Fibroblast of the aortic adventitia (primary cell): Measurements from ENCODE around the gene SLC35A1. TPM values are rescaled to one million over a fixed set of nuclear protein-coding genes. Genes with fewer than 3 reads are reported as not detected.
A peak's percentile ranks its signal among the peaks of the same experiment; 100 is the strongest.

Experiments used
- DNase-seq: peaks from one replicate; pipeline ENCODE4 v3.0.0-alpha.2; 2010; ENCODE audit warnings: low read depth
- H3K4me3 ChIP-seq: 2 replicates; pipeline ENCODE4 v1.5.1; 2011; ENCODE audit warnings: low read depth, mild to moderate bottlenecking, control low read depth, low read length, moderate library complexity
- CTCF ChIP-seq: IDR thresholded peaks from 2 replicates; pipeline ENCODE4 v1.5.1; 2011; ENCODE audit warnings: mild to moderate bottlenecking, low read length, control low read depth, inconsistent platforms; ENCODE audit not compliant: insufficient read depth
- total RNA-seq: library from RNA; depleted of rRNA; stranded (reverse); fragments of >200 nt; gene quantifications from 2 replicates; pipeline ENCODE4 v1.2.3, GENCODE V29; 2012; ENCODE audit warnings: low replicate concordance

Gene SLC35A1
- total RNA-seq, 1 donor, result 17.1 TPM

DNA sequence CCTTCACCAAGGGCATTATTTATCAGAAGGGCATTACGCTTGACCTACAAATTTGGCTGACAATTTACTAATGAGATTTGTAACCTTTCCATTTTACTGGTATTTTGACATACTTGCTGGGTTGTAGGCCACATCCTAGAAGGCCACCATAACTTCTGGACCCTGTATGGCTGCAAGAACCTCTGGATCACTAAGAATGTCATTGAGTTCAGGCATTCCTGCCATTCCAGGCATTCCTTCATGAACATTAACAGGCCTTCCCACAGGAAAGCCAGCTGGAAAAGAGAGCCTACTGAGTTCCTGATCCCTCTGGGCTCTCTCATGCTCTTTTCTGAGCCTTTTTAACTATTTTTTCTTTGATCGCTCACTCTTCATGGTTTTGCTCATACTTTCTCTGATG, 28.4 kb upstream of the SLC35A1 start:
- DNase-seq, result no peak
- no peak overlapping the region for H3K4me3 ChIP-seq
- TF ChIP-seq CTCF, result no peak

- no peak for TF ChIP-seq CTCF
- DNase-seq, result no peak
- H3K4me3 ChIP-seq, result no peak overlapping the region
Observed at GRCh38 chr6:87465051-87465450, 7.7 kb upstream of the SLC35A1 start.

GRCh38 chr6:87473419-87473903, 687 bp downstream of the SLC35A1 start:
- DNase-seq, result peak; percentile 57
- H3K4me3 ChIP-seq, result peak overlapping the region; percentile 95
- TF ChIP-seq CTCF, result peak; percentile 6

DNA sequence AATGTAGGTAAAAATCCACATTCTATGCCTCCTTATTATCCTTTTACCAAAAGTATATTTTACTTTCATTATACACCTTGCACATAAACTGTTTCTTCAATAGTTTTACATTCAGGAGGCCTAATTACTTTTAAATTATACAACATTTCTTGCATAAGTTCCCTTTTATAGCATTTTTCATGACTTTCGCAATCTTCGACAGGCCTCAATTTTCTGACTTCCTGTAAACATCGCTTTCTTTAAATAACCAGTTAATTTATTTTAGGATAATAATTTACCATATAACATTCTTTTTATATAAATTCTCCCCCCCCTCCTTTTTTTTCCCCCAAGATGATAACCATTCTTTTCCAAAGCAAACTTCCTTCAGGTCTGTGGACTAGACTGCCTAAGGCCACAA, 9.2 kb downstream of the SLC35A1 start:
- TF ChIP-seq CTCF, result no peak
- H3K4me3 ChIP-seq, result no peak overlapping the region
- DNase-seq, result no peak

DNA sequence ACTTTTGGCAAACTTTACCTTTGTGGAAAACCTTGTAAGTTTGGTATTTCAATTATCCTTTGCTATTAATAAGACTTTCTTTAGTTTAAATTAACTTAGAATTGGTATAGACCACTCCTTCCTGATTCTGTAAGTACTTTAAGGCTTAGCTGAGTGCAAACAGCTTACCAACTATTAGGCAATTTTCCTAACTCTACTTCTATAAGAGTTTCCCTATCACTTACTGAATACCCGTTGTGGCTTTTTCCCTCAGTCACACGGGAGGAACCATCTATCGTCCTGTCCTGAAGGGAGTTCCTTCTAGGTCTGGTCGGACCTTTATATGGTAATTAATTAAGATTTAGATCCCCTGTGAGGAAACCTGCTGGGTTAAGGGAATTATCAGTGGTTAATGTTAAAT, 9.6 kb downstream of the SLC35A1 start:
- no peak for TF ChIP-seq CTCF
- no peak for DNase-seq
- H3K4me3 ChIP-seq, result no peak overlapping the region

DNA sequence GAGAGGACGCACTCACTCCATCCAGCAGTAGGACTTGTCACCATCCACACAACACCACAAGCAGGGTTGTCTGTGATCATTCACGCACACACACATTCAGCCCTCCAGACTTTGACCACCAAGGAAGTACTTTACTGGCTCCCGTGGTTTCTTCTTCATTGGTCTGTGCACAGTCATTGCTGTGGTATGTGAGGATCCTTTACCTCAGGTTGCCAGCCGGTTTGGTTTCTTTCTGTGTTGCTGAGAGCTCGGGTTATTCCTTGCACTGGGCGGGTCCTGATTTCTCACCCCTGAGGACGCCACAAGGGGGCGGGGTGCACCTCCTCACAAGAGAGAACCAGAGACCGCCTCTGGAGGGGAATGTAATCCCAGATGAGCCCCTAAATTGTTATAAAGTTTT, 11.2 kb downstream of the SLC35A1 start:
- DNase-seq, result no peak
- TF ChIP-seq CTCF, result no peak

DNA sequence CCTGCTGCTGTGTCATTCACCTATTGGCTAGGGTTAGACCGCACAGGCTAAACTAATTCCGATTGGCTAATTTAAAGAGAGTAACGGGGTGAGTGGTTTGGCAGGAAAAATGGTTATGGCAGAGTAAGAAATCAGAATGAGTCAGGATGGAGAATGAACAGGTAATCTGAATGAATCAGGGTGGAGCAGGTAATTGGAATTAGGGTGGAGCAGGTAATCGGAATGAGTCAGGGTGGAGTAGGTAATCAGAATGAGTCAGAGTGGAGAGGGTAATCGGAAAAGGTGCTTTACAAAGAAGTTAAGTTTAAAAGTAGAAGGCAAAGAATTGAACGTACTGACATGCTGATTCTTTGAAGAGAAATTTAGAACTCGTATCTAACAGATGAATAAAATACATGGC, 11.7 kb downstream of the SLC35A1 start:
- DNase-seq, result no peak
- no peak overlapping the region for H3K4me3 ChIP-seq
- TF ChIP-seq CTCF, result no peak

More for the DNA sequence above, 11.2 kb downstream of the SLC35A1 start:
- no peak overlapping the region for H3K4me3 ChIP-seq
